Measurements from ENCODE around the gene GTF2H1. TPM values are rescaled to one million over a fixed set of nuclear protein-coding genes. Genes with fewer than 3 reads are reported as not detected.
A peak's percentile ranks its signal among the peaks of the same experiment; 100 is the strongest.
"Not testable (repeated sequence)": the region's sequence is repeated elsewhere in the genome, so short reads cannot be mapped to it uniquely, and the experiment has no call there.

The GTF2H1 gene
- total RNA-seq, 2 donors from 2014 or later: 34.8 to 89.0 TPM

DNA sequence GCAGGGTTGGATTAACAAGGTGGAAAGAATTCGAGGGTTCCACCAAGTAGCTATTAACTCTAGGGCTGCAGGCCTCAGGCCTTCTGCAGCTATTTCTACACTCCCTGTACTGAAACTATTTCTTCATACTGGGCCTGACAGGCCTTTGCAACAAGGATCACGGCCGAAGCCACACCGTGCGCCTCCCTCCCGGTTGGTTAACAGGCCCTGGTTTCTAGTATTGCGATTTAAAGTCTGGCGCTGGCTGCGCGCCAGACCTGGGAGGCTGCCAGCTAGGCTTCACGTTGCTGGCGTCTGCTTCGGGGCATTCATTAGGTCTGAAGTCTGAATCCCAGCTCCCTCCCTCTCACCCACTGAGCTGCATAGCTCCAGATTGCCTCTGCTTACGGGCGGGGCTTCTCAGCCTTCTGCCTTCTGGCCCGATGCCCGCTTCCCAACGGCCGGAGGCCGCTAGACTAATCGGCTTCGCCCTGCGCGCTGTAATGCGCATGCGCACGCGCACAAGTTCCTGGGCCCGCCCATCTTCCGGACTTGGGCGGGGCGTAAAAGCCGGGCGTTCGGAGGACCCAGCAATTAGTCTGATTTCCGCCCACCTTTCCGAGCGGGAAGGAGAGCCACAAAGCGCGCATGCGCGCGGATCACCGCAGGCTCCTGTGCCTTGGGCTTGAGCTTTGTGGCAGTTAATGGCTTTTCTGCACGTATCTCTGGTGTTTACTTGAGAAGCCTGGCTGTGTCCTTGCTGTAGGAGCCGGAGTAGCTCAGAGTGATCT, 73.6 kb downstream of the GTF2H1 start:
- peaks cover 0 to 8% of the 10 kb centered on the region in 2 donors for H3K36me3 ChIP-seq
- H3K9me3 ChIP-seq: no peaks in the 10 kb centered on the region
- H3K4me1 ChIP-seq (replicated peaks): peaks cover 3% of the 10 kb centered on the region
- peak overlapping the region; percentile 49 to 79 for H3K4me3 ChIP-seq
- H3K27me3 ChIP-seq (replicated peaks; ENCODE audit: insufficient read depth): no peaks in the 10 kb centered on the region
- peak; percentile 97 for DNase-seq (ENCODE audit: low spot score)
- 0% methylated on average over 45 of the region's 46 CpGs for WGBS
- peak overlapping the region; percentile 86 to 92 for H3K27ac ChIP-seq
- TF ChIP-seq, protein P1, sequence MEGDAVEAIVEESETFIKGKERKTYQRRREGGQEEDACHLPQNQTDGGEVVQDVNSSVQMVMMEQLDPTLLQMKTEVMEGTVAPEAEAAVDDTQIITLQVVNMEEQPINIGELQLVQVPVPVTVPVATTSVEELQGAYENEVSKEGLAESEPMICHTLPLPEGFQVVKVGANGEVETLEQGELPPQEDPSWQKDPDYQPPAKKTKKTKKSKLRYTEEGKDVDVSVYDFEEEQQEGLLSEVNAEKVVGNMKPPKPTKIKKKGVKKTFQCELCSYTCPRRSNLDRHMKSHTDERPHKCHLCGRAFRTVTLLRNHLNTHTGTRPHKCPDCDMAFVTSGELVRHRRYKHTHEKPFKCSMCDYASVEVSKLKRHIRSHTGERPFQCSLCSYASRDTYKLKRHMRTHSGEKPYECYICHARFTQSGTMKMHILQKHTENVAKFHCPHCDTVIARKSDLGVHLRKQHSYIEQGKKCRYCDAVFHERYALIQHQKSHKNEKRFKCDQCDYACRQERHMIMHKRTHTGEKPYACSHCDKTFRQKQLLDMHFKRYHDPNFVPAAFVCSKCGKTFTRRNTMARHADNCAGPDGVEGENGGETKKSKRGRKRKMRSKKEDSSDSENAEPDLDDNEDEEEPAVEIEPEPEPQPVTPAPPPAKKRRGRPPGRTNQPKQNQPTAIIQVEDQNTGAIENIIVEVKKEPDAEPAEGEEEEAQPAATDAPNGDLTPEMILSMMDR (IDR thresholded peaks at IDR 0.05): peak in 1 of 4 experiments; percentile 17
- TF ChIP-seq POLR2AphosphoS5 (IDR thresholded peaks at IDR 0.05): peak; percentile 99
- TF ChIP-seq POLR2A (IDR thresholded peaks at IDR 0.05): peak; percentile 81
- intact Hi-C loops (cut with DNase I): loop anchor here (2.0 kb wide), 1 partner anchor 73 kb away; the partner anchor contains the start of genes GTF2H1 and HPS5

- Histone ChIP-seq H3K27ac (no peak overlapping the region), H3K27me3 (replicated peaks; ENCODE audit: insufficient read depth) (no peaks in the 10 kb centered on the region), H3K36me3 (peaks cover 0 to 8% of the 10 kb centered on the region in 2 donors), H3K4me3 (no peak overlapping the region), H3K4me1 (replicated peaks) (peaks cover 3% of the 10 kb centered on the region), H3K9me3 (no peaks in the 10 kb centered on the region)
- 94% methylated on average over 3 of the region's 3 CpGs for WGBS
- intact Hi-C loops (cut with DNase I): no loop called here
- TF ChIP-seq, protein P1 (IDR thresholded peaks at IDR 0.05): no peak
- TF ChIP-seq POLR2AphosphoS5 (IDR thresholded peaks at IDR 0.05) (no peak), POLR2A (IDR thresholded peaks at IDR 0.05) (no peak)
- DNase-seq (ENCODE audit: low spot score): no peak
Measured at GRCh38 chr11:18397921-18398320, 75.6 kb downstream of the GTF2H1 start.

DNA sequence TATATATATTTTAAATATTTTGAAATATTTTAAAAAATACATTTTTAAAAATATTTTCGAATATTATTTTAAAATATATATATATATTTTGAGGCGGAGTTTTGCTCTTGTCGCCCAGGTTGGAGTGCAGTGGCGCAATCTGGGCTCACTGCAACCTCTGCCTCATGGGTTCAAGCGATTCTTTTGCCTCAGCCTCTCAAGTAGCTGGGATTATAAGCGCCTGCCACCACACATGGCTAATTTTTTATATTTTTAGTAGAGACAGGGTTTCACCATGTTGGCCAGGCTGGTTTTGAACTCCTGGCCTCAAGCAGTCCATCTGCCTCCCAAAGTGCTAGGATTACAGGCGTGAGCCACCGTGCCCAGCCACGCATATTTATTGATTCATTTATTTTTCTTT, 78.7 kb downstream of the GTF2H1 start:
- H3K4me3 ChIP-seq; DNase-seq (ENCODE audit: low spot score); H3K9me3 ChIP-seq; H3K27ac ChIP-seq; intact Hi-C loops (cut with DNase I); H3K27me3 ChIP-seq (replicated peaks; ENCODE audit: insufficient read depth); H3K4me1 ChIP-seq (replicated peaks): not testable (repeated sequence)
- WGBS: 95% methylated on average over 9 of the region's 9 CpGs
- peaks cover 7 to 12% of the 10 kb centered on the region in 2 donors for H3K36me3 ChIP-seq

GRCh38 chr11:18404062-18404461, 81.7 kb downstream of the GTF2H1 start:
- Histone ChIP-seq H3K4me3 (no peak overlapping the region), H3K9me3 (no peaks in the 10 kb centered on the region), H3K27me3 (replicated peaks; ENCODE audit: insufficient read depth) (no peaks in the 10 kb centered on the region), H3K4me1 (replicated peaks) (no peaks in the 10 kb centered on the region), H3K36me3 (peaks cover 7 to 12% of the 10 kb centered on the region in 2 donors), H3K27ac (no peak overlapping the region)
- DNase-seq (ENCODE audit: low spot score): no peak
- TF ChIP-seq, protein P1 (IDR thresholded peaks at IDR 0.05): no peak
- TF ChIP-seq POLR2AphosphoS5 (IDR thresholded peaks at IDR 0.05) (no peak), POLR2A (IDR thresholded peaks at IDR 0.05) (no peak)
- intact Hi-C loops (cut with DNase I): no loop called here
- 97% methylated on average over 4 of the region's 4 CpGs for WGBS

GRCh38 chr11:18407400-18407799, 85.0 kb downstream of the GTF2H1 start:
- WGBS: 36% methylated on average over 3 of the region's 3 CpGs
- DNase-seq (ENCODE audit: low spot score): peak; percentile 16
- H3K9me3 ChIP-seq; H3K36me3 ChIP-seq; H3K4me3 ChIP-seq; H3K27ac ChIP-seq; H3K4me1 ChIP-seq (replicated peaks); intact Hi-C loops (cut with DNase I); H3K27me3 ChIP-seq (replicated peaks; ENCODE audit: insufficient read depth): not testable (repeated sequence)
- peak; percentile 54 for TF ChIP-seq POLR2AphosphoS5 (IDR thresholded peaks at IDR 0.05)
